ENCODE data around the gene NTM.

NTM gene

DNA sequence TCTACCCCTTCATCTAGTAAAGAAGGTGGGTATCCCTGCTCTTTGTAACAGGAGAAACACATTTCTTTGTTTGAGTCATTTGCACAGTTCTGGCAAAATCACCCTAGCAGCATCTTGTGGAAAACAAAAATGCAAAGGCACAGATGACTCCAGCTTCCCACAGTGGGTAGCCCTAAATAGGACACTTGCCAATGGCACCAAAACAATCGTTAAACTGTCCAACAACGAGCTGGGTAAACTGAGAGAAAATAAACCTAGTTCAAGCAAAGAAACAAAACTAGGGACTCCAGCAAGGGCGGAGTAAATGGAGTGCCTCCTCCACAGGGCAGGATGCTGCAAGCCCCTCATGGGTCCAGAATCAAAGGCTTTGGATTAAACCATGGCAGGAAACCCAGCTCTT, 239.5 kb downstream of the NTM start:
- peak; percentile 45 for DNase-seq

DNA sequence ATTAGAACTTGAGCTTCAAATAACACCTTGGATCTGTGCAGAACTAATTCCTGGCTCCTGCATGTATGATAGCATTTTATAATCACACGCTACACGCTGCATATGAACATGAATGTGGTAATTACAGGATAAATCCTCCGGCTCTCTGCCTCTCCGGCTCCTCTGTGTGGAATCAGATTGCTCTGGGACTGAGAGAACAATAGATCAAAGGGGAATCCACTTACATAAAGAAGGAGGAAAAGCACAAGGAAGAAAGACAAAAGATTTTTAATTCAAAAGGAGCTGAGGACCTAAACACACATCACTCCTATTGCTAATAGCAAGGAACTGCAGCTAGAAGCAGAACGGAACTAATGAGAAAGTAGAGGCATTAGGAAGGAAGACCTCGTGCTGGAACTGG, 240.9 kb downstream of the NTM start:
- DNase-seq = no peak

DNA sequence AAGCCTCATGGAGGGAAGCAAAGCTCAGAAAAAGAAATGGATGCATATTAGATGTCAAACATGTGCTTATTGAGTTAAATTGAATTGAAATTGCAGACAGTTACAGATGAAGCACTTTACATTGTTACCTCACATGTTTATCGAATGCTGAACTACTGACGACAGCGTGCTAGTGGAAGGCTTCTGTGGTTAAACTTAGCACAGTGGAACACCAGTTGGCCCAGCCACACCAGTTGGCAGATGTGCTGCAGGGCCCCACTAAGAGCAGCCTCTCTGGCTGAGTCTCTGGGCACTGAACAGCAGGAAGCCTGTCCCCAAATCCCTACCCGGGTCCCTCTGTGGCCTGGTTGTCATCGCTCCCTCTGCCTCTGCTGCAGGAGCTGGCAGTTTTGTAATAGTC, 242.1 kb downstream of the NTM start:
- DNase-seq = no peak

- no peak for DNase-seq
These were observed 244.2 kb downstream of the NTM start for GRCh38 chr11:131614631-131615030.

GRCh38 chr11:131615611-131616010, 245.2 kb downstream of the NTM start:
- DNase-seq = peak; percentile 19

DNA sequence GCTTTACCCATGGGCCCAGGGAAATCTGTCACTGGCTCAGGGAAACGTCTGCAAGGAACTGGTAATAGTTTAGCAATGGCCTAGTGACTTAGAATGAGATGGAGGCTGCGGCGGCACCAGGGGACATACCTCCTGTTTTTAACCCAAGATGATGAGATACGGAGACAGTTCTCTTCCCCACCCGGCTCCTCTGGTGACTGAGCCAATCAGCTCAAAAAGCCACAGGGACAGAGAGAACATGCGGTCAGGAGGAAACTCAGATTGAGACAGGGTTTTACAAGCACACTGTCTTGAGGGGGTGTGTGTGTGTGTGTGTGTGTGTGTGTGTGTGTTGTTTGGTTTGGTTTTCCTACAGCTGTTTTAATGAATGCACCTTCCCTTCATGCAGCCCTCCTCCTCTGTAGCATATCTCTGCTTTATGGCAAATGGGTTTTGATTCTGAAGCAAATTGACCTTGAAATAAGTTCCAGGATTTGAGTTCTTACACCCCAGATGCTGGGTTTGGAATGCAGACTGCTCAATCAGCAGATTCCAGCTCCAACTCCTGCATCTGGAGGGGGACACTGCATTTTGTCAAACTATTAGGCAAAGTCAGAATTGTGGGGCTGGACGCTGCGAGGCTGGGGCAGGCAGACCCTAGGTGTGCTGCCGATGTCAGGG, 246.2 kb downstream of the NTM start:
- DNase-seq = peak; percentile 22

DNA sequence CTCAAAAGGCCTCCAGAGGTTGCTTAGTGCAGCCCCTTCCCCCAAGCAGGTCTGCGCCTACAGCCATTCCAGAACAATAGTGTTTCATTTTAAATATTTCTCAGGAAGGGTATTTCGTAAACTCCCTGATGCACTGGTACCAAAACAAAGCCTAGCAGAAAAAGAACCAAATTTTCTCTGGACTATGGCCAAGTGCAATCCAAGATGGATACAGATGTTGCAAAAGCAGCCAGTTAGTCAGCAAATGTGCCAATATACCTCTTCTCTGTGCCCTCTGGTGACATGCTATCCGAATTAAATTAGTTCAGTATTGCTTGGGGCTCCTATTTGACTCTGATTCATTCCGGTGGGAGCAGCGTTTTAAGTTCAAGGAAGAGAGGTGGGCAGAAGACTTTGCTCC, 247.8 kb downstream of the NTM start:
- peak; percentile 52 for DNase-seq

DNA sequence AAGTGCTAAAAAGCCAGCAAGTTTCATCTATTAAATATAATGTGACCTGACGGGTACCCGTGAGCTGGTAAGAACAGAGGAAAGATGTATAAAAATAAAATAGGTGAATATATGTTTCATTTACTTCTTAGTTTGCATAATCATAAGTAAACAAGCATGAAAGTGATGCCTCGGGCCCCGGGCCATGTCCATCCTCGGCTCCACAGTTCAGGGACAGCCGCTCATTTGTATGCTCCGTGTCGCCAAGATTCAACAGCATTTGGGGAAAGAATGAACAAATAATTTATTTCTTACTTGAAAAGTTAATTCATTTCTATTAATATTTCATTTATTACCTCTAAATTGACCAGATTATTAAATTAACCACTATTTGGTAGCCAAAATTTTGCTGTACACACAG, 251.8 kb downstream of the NTM start:
- no peak for DNase-seq

DNA sequence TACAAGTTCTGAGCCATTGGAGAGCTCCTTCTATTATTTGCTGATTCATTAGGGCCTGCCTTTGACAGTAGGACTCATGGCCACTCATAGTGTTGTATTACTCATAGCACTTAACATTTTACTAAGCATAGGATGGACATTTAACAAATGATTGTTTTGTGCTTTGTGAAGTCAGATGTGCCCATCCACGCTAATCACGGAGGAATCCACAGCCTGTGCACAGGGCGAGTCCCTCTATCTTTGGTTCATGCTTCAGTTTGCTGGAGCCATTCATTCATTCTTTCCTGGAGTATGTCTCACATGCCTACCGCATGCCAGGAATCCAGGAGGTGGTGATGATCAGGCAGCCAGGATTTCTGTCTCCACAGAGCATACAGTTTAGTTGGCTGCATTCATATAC, 254.1 kb downstream of the NTM start:
- peak; percentile 63 for DNase-seq

- no peak for DNase-seq
These were observed 256.4 kb downstream of the NTM start for GRCh38 chr11:131626788-131627187.

DNA sequence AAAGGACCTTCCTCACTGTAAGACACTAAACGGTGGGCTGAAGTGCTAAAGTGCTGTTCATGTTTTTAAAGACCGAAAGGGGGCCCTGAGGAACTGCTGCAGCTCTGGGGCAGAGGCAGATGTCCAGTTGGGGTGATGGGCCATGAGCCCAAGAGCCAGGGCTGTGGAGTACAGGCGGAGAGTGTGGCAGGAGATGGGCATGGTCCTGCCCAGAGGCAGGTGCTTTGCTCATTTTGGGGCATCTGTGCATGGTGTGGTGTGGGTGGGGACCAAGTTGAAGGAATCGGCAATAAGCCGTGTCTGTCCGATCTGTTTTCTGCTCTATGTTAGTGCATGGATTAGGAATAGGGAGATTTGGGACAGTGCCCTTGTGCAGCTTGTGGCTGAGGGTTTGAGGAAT, 258.3 kb downstream of the NTM start:
- no peak for DNase-seq

- DNase-seq = no peak
These were observed 259.6 kb downstream of the NTM start for GRCh38 chr11:131629925-131630540.

GRCh38 chr11:131632971-131633370, 262.6 kb downstream of the NTM start:
- no peak for DNase-seq

- DNase-seq = no peak
These were observed 263.7 kb downstream of the NTM start for GRCh38 chr11:131633921-131634715.

DNA sequence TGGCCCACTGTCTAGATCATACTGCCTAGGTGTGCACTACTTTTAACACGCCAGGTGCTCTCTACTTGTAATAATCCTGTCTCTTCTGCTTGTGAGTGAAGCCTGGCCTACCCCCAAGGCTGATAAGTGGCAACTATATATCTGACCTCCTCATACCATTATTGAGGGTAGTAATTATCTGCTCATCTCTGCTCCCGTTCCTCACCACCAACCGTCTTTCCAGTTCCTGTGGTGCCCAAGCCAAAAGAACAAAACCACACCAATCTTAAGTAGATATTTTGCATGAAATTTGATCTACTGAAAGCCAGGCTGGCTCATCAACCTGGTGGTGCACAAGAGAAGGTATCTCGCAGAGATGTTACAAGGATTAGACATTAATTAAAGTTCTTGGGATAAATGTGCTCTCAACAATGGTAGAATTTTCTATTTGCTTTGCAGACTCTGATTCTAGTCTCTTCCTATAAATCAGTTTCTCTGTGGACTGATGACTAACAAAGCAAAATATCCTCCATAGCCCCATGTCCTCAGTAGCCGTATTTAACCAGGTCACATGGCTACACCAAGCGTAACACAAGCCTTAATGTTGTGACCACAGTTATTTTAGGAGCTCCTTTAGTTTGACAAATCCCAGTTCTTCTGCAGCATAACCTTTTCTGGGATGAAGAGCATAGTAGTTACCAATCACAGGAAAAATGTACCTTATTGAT, 267.2 kb downstream of the NTM start:
- peak; percentile 75 for DNase-seq

- no peak for DNase-seq
These were observed 268.5 kb downstream of the NTM start for GRCh38 chr11:131638889-131639288.

DNA sequence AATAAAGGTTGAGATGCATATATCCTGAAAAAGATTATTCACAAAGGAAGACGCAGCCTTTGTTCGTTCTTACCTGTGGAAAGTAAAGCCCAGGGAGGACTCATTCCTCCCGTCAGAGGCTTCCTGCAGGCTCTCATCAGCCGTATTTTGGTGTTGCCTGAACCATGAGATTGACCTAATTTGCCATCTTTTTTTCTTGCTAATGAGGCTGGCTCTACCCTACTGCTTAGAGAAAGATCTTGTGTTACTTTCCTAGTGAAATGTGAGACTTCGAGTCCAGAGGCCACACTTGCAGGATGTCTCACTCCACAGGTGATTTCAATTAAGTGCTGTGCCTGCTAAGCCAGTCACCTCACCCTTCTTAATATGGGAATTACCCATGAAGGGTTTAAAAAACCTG, 269.9 kb downstream of the NTM start:
- peak; percentile 29 for DNase-seq

GRCh38 chr11:131642756-131643531, 272.5 kb downstream of the NTM start:
- no peak for DNase-seq

GRCh38 chr11:131644204-131644795, 273.9 kb downstream of the NTM start:
- DNase-seq = no peak

- DNase-seq = no peak
These were observed 274.8 kb downstream of the NTM start for GRCh38 chr11:131645237-131645636.

- DNase-seq = no peak
These were observed 279.4 kb downstream of the NTM start for GRCh38 chr11:131649856-131650255.

DNA sequence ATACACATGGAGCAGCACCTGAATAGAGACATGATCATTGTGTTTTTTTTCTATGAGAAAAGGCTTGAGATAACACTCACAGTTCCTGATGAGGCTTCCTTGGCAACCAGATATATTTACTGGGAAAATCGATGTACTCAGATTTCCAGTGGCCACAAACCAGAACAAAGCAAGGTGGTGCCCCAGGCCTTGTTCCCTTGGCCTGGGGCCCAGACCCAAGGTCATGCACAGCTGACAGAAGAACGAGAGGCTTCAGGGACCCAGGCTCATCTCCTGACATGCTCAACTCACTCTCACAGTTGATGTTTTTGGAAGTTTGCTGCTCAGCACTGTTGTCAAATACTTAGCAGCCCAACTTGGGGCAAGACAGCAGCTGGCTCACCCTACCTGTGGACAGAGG, 281.8 kb downstream of the NTM start:
- DNase-seq = no peak
